Activated CD4-positive, alpha-beta memory T cell treated with anti-CD3 and anti-CD28 coated beads for 36 hours (primary cell): Measurements from ENCODE around the gene XIRP2. TPM values are rescaled to one million over a fixed set of nuclear protein-coding genes. Genes with fewer than 3 reads are reported as not detected.
"Not testable (repeated sequence)": the region's sequence is repeated elsewhere in the genome, so short reads cannot be mapped to it uniquely, and the experiment has no call there.

Experiments used
- CTCF ChIA-PET: fragments of 350-600 bp; sonication (Branson Sonifier 250); formaldehyde crosslinking; loops from one replicate; lab custom pipeline; 2021; ENCODE audit warnings: antibody characterized with exemption, inconsistent platforms; lab: Charles Lee
- POLR2A ChIA-PET: fragments of 350-600 bp; sonication (Branson Sonifier 250); formaldehyde crosslinking; loops from one replicate; lab custom pipeline; 2021; ENCODE audit warnings: antibody characterized with exemption; lab: Charles Lee
- DNase-seq: peaks from one replicate; pipeline ENCODE4 v3.0.0-alpha.2; 2020
- H3K27ac Mint-ChIP-seq: one replicate; pipeline ENCODE4 v1.8.0; 2021; ENCODE audit warnings: mixed read lengths
- H3K27me3 Mint-ChIP-seq: one replicate; pipeline ENCODE4 v1.8.0; 2021; ENCODE audit warnings: mixed read lengths
- H3K36me3 Mint-ChIP-seq: one replicate; pipeline ENCODE4 v1.8.0; 2021; ENCODE audit warnings: mixed read lengths
- H3K4me1 Mint-ChIP-seq: one replicate; pipeline ENCODE4 v1.8.0; 2021; ENCODE audit warnings: low read depth, mixed read lengths
- H3K4me3 Mint-ChIP-seq: one replicate; pipeline ENCODE4 v1.8.0; 2021; ENCODE audit warnings: mild to moderate bottlenecking, mixed read lengths
- H3K9me3 Mint-ChIP-seq: one replicate; pipeline ENCODE4 v1.8.0; 2021; ENCODE audit warnings: mixed read lengths
- intact Hi-C: fragments of 100-400 bp; cut with micrococcal nuclease; formaldehyde crosslinking; loops from one replicate; pipeline ENCODE4 v1.15.1; 2023
- total RNA-seq, 2 experiments: library from RNA; stranded (reverse); gene quantifications; one replicate each; pipeline ENCODE4 v1.2.3, GENCODE V29; 2021

Gene XIRP2
- total RNA-seq, 2 experiments from 2014 or later = not detected

DNA sequence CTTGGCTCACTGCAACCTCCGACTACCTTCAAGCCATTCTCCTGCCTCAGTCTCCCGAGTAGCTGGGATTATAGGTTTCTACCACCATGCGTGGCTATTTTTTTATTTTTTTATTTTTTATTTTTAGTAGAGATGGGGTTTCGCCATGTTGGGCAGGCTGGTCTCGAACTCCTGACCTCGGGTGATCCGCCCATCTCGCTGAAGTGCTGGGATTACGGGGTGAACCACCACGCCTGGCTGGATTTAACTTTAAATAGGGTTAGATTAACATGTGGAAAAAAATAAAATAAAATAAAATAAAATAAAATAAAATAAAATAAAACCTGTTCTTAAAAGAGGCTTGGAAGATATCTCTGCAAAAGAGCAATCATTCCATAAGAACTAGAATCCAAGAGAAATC, 170.9 kb downstream of the XIRP2 start:
- ChIA-PET CTCF (no interaction called here), POLR2A (no interaction called here)

GRCh38 chr2:167069855-167070254, 181.6 kb downstream of the XIRP2 start:
- intact Hi-C loops = no loop called here
- Mint-ChIP-seq H3K36me3 (no peaks in the 10 kb centered on the region), H3K27me3 (no peaks in the 10 kb centered on the region), H3K9me3 (no peaks in the 10 kb centered on the region), H3K4me1 (no peaks in the 10 kb centered on the region), H3K27ac (no peak overlapping the region), H3K4me3 (no peak overlapping the region)
- ChIA-PET CTCF (no interaction called here), POLR2A (no interaction called here)
- DNase-seq = no peak

More for the DNA sequence above, 170.9 kb downstream of the XIRP2 start:
- no peak overlapping the region for H3K4me3 Mint-ChIP-seq
- no peak for DNase-seq
- intact Hi-C loops = no loop called here
- H3K4me1 Mint-ChIP-seq = no peaks in the 10 kb centered on the region
- H3K27me3 Mint-ChIP-seq = no peaks in the 10 kb centered on the region
- H3K36me3 Mint-ChIP-seq = no peaks in the 10 kb centered on the region
- no peak overlapping the region for H3K27ac Mint-ChIP-seq
- peaks cover 3% of the 10 kb centered on the region for H3K9me3 Mint-ChIP-seq

DNA sequence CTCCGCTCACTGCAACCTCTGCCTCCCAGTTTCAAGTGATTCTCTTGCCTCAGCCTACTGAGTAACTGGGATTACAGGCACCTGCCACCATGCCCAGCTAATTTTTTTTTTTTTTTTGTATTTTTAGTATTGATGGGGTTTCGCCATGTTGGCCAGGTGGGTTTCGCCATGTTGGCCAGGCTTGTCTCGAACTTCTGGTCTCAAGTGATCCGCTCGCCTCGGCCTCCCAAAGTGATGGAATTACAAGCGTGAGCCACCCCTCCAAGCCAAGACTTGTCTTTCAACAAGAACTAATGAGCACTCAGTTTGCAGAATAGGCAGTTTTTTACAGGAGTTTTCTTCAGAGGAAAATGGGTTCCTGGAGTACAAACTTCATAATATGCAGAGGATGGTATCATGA, 187.4 kb downstream of the XIRP2 start:
- CTCF ChIA-PET, H3K27me3 Mint-ChIP-seq, H3K27ac Mint-ChIP-seq, H3K4me3 Mint-ChIP-seq, intact Hi-C loops, H3K9me3 Mint-ChIP-seq, H3K36me3 Mint-ChIP-seq, DNase-seq, H3K4me1 Mint-ChIP-seq: not testable (repeated sequence)
- POLR2A ChIA-PET = interaction anchor here (0.6 kb wide), 1 partner anchor 41 kb away, joined by 3 read pairs; no protein-coding TSS in a partner anchor

GRCh38 chr2:167098931-167099330, 210.7 kb downstream of the XIRP2 start:
- H3K36me3 Mint-ChIP-seq, H3K27me3 Mint-ChIP-seq, intact Hi-C loops, H3K4me1 Mint-ChIP-seq, H3K4me3 Mint-ChIP-seq, H3K27ac Mint-ChIP-seq, DNase-seq, H3K9me3 Mint-ChIP-seq, POLR2A ChIA-PET, CTCF ChIA-PET: not testable (repeated sequence)

GRCh38 chr2:167100506-167100905, 212.2 kb downstream of the XIRP2 start:
- Mint-ChIP-seq H3K36me3 (no peaks in the 10 kb centered on the region), H3K4me3 (no peak overlapping the region), H3K9me3 (no peaks in the 10 kb centered on the region), H3K27me3 (no peaks in the 10 kb centered on the region), H3K4me1 (no peaks in the 10 kb centered on the region), H3K27ac (no peak overlapping the region)
- ChIA-PET POLR2A (no interaction called here), CTCF (no interaction called here)
- DNase-seq = no peak
- intact Hi-C loops = no loop called here

- H3K27ac Mint-ChIP-seq = no peak overlapping the region
- H3K9me3 Mint-ChIP-seq = peaks cover 3% of the 10 kb centered on the region
- POLR2A ChIA-PET = no interaction called here
- intact Hi-C loops = no loop called here
- H3K4me3 Mint-ChIP-seq = no peak overlapping the region
- no peaks in the 10 kb centered on the region for H3K4me1 Mint-ChIP-seq
- H3K36me3 Mint-ChIP-seq = no peaks in the 10 kb centered on the region
- H3K27me3 Mint-ChIP-seq = no peaks in the 10 kb centered on the region
- CTCF ChIA-PET = no interaction called here
- no peak for DNase-seq
These were observed 214.9 kb downstream of the XIRP2 start for GRCh38 chr2:167103028-167103756.

- POLR2A ChIA-PET = no interaction called here
- H3K27ac Mint-ChIP-seq = no peak overlapping the region
These were observed 215.5 kb downstream of the XIRP2 start for GRCh38 chr2:167103757-167104133.

GRCh38 chr2:167104691-167105090, 216.4 kb downstream of the XIRP2 start:
- Mint-ChIP-seq H3K4me1 (no peaks in the 10 kb centered on the region), H3K4me3 (no peak overlapping the region), H3K27ac (no peak overlapping the region), H3K36me3 (no peaks in the 10 kb centered on the region), H3K27me3 (no peaks in the 10 kb centered on the region), H3K9me3 (peaks cover 6% of the 10 kb centered on the region)
- CTCF ChIA-PET = no interaction called here
- intact Hi-C loops = no loop called here
- DNase-seq = no peak
- POLR2A ChIA-PET = no interaction called here

More at GRCh38 chr2:167103757-167104133, 215.5 kb downstream of the XIRP2 start:
- CTCF ChIA-PET = no interaction called here
- intact Hi-C loops = no loop called here
- no peak for DNase-seq
- H3K4me3 Mint-ChIP-seq = no peak overlapping the region
- H3K36me3 Mint-ChIP-seq = no peaks in the 10 kb centered on the region
- no peaks in the 10 kb centered on the region for H3K27me3 Mint-ChIP-seq
- H3K9me3 Mint-ChIP-seq = peaks cover 4% of the 10 kb centered on the region
- H3K4me1 Mint-ChIP-seq = no peaks in the 10 kb centered on the region

DNA sequence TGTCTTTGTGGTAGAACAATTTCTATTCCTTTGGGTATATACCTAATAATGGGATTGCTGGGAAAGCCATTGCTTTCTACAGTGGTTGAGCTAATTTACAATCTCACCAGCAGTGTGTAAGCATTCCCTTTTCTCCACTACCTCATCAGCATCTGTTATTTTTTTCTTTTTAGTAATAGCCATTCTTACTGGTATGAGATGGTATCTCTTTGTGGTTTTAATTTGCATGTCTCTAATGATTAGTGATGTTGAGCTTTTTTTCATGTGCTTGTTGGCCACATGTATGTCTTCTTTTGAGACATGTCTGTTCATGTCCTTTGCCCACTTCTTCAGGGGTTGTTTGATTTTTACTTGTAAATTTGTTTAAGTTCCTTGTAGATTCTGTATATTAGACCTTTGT, 221.4 kb downstream of the XIRP2 start:
- H3K27me3 Mint-ChIP-seq, CTCF ChIA-PET, POLR2A ChIA-PET, intact Hi-C loops, DNase-seq, H3K27ac Mint-ChIP-seq, H3K4me3 Mint-ChIP-seq, H3K36me3 Mint-ChIP-seq, H3K4me1 Mint-ChIP-seq: not testable (repeated sequence)
- peaks cover 18% of the 10 kb centered on the region for H3K9me3 Mint-ChIP-seq

- ChIA-PET CTCF (no interaction called here), POLR2A (no interaction called here)
- intact Hi-C loops = no loop called here
- H3K27ac Mint-ChIP-seq = no peak overlapping the region
- no peak for DNase-seq
- H3K9me3 Mint-ChIP-seq = peaks cover 20% of the 10 kb centered on the region
- no peak overlapping the region for H3K4me3 Mint-ChIP-seq
- no peaks in the 10 kb centered on the region for H3K4me1 Mint-ChIP-seq
- H3K27me3 Mint-ChIP-seq = no peaks in the 10 kb centered on the region
- no peaks in the 10 kb centered on the region for H3K36me3 Mint-ChIP-seq
These were observed 222.1 kb downstream of the XIRP2 start for GRCh38 chr2:167110345-167110744.

DNA sequence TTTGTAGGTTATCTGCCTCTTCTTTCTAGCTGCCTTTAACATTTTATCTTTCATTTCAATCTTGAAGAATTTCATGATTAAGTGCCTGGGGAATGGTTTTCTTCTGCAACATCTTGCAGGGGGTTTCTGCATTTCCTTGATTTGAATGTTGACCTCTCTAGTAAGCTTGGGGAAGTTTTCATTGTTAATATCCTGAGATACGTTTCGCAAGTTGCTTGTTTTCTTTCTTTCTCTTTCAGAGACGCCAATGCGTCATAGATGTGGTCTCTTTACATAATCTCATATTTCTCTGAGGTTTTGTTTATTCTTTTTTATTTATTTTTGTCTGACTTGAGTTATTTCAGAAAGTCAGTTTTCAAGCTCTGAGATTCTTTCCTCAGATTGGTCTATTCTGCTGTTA, 225.7 kb downstream of the XIRP2 start:
- ChIA-PET CTCF (no interaction called here), POLR2A (no interaction called here)
- H3K4me1 Mint-ChIP-seq = no peaks in the 10 kb centered on the region
- H3K9me3 Mint-ChIP-seq = peaks cover 14% of the 10 kb centered on the region
- H3K27ac Mint-ChIP-seq = no peak overlapping the region
- no peak for DNase-seq
- intact Hi-C loops = no loop called here
- H3K4me3 Mint-ChIP-seq = no peak overlapping the region
- no peaks in the 10 kb centered on the region for H3K36me3 Mint-ChIP-seq
- no peaks in the 10 kb centered on the region for H3K27me3 Mint-ChIP-seq

DNA sequence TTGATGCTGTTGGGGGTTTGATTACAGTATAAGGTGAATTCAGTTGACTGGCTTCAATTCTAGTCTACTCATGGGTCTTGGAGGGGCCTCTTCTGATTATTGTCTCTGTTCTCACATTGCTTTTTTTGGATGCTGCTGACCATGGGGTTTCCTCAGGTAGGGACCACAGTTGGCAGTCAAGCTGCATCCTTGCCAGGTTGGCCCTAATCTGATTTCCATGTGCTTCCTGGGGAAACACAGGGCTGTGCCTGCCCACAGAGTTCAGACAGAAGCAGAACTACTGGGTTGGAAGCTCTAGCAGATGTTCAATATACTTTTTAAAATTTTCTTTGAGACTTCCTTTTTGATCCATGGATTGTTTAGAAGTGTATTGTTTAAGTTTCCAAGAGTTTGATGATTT, 227.3 kb downstream of the XIRP2 start:
- no peaks in the 10 kb centered on the region for H3K36me3 Mint-ChIP-seq
- no peak for DNase-seq

GRCh38 chr2:167122389-167122788, 234.1 kb downstream of the XIRP2 start:
- CTCF ChIA-PET = no interaction called here
- Mint-ChIP-seq H3K27ac (no peak overlapping the region), H3K9me3 (no peaks in the 10 kb centered on the region), H3K4me3 (no peak overlapping the region), H3K4me1 (no peaks in the 10 kb centered on the region), H3K36me3 (no peaks in the 10 kb centered on the region), H3K27me3 (no peaks in the 10 kb centered on the region)
- POLR2A ChIA-PET = no interaction called here
- intact Hi-C loops = no loop called here
- DNase-seq = no peak

More for the DNA sequence above, 227.3 kb downstream of the XIRP2 start:
- Mint-ChIP-seq H3K9me3 (peaks cover 14% of the 10 kb centered on the region), H3K27me3 (no peaks in the 10 kb centered on the region), H3K4me1 (no peaks in the 10 kb centered on the region), H3K27ac (no peak overlapping the region), H3K4me3 (no peak overlapping the region)
- POLR2A ChIA-PET = no interaction called here
- intact Hi-C loops = no loop called here
- CTCF ChIA-PET = no interaction called here
